HEK293 (cell line): ENCODE results near the gene EBLN1.
A peak's percentile ranks its signal among the peaks of the same experiment; 100 is the strongest.

ENCODE experiments used
- CTCF ChIA-PET: fragments of 350-600 bp; formaldehyde crosslinking; extraction: SDS; loops from one replicate; lab custom pipeline; 2021; ENCODE audit warnings: antibody characterized with exemption; lab: Yijun Ruan, JAX
- POLR2A ChIA-PET: fragments of 300-600 bp; formaldehyde crosslinking; extraction: SDS; loops from one replicate; lab custom pipeline; 2020; ENCODE audit warnings: antibody characterized with exemption, inconsistent platforms; lab: Yijun Ruan, JAX
- H3K27ac ChIP-seq: fragments of 200-500 bp; sonication (Bioruptor generic); 2 replicates; pipeline ENCODE4 v1.5.1; 2014; ENCODE audit warnings: low read depth, low read length, control low read depth, inconsistent platforms; ENCODE audit errors: extremely low read depth
- H3K36me3 ChIP-seq, 2 experiments: fragments of 200-500 bp in 1 of 2; sonication (Bioruptor generic) in 1 of 2; 1 replicate in 1 of 2; 2 replicates in 1 of 2; pipeline ENCODE4 v1.5.1; 2014 to 2017; ENCODE audit warnings: inconsistent platforms in 2 of 2, low read length in 2 of 2; ENCODE audit not compliant: control insufficient read depth in 2 of 2, insufficient read depth in 1 of 2
- H3K4me1 ChIP-seq: fragments of 200-500 bp; sonication (Bioruptor generic); 2 replicates; pipeline ENCODE4 v1.5.1; 2014; ENCODE audit warnings: mild to moderate bottlenecking, low read length, inconsistent platforms; ENCODE audit not compliant: control insufficient read depth, insufficient read depth
- H3K4me3 ChIP-seq: 2 replicates; pipeline ENCODE4 v1.5.1; 2011; ENCODE audit warnings: low read depth, mild to moderate bottlenecking, control low read depth, low read length, moderate library complexity
- H3K9me3 ChIP-seq: fragments of 200-500 bp; sonication (Bioruptor generic); 2 replicates; pipeline ENCODE4 v1.5.1; 2014; ENCODE audit warnings: low read depth, low read length, inconsistent platforms; ENCODE audit not compliant: control insufficient read depth, insufficient read depth
- KLF1 ChIP-seq: fragments of 450-650 bp; formaldehyde crosslinking; IDR thresholded peaks from 2 replicates; pipeline ENCODE4 v1.5.1; 2016; ENCODE audit warnings: missing biosample characterization, missing genetic modification characterization
- OSR2 ChIP-seq: fragments of 450-650 bp; formaldehyde crosslinking; IDR thresholded peaks from 2 replicates; pipeline ENCODE4 v1.5.1; 2016; ENCODE audit warnings: missing biosample characterization, missing genetic modification characterization
- SETDB1 ChIP-seq: IDR thresholded peaks from one replicate; pipeline ENCODE4 v1.6.1; 2017; ENCODE audit warnings: mild to moderate bottlenecking, low read length, moderate library complexity, mixed read lengths; ENCODE audit not compliant: insufficient read length
- ZIC2 ChIP-seq: fragments of 450-650 bp; formaldehyde crosslinking; IDR thresholded peaks from 2 replicates; pipeline ENCODE4 v1.5.1; 2016; ENCODE audit warnings: missing biosample characterization, missing genetic modification characterization
- ZNF132 ChIP-seq: fragments of 450-650 bp; formaldehyde crosslinking; IDR thresholded peaks from 2 replicates; pipeline ENCODE4 v1.5.1; 2017; ENCODE audit warnings: missing biosample characterization, missing genetic modification characterization, borderline replicate concordance
- ZNF2 ChIP-seq: fragments of 450-650 bp; formaldehyde crosslinking; IDR thresholded peaks from 2 replicates; pipeline ENCODE4 v1.5.1; 2016; ENCODE audit warnings: missing biosample characterization, missing genetic modification characterization
- ZNF292 ChIP-seq: fragments of 450-650 bp; formaldehyde crosslinking; IDR thresholded peaks from 2 replicates; pipeline ENCODE4 v1.5.1; 2016; ENCODE audit warnings: low read depth, missing biosample characterization, missing genetic modification characterization, borderline replicate concordance
- ZNF514 ChIP-seq: fragments of 450-650 bp; formaldehyde crosslinking; IDR thresholded peaks from 2 replicates; pipeline ENCODE4 v1.5.1; 2016; ENCODE audit warnings: missing biosample characterization, missing genetic modification characterization
- ZNF548 ChIP-seq: fragments of 450-650 bp; formaldehyde crosslinking; IDR thresholded peaks from 2 replicates; pipeline ENCODE4 v1.5.1; 2016; ENCODE audit warnings: missing biosample characterization, missing genetic modification characterization
- ZNF629 ChIP-seq: fragments of 450-650 bp; formaldehyde crosslinking; IDR thresholded peaks from 2 replicates; pipeline ENCODE4 v1.5.1; 2017; ENCODE audit warnings: missing biosample characterization, missing genetic modification characterization
- ZNF658 ChIP-seq: fragments of 450-650 bp; formaldehyde crosslinking; IDR thresholded peaks from 2 replicates; pipeline ENCODE4; 2016; ENCODE audit warnings: missing biosample characterization, missing genetic modification characterization
- TF ChIP-seq, protein P1 (sequence below): fragments of 450-650 bp; formaldehyde crosslinking; IDR thresholded peaks from 2 replicates; pipeline ENCODE4 v1.5.1; 2016; ENCODE audit warnings: missing biosample characterization, missing genetic modification characterization
- TF ChIP-seq, protein P2 (sequence below): IDR thresholded peaks from 2 replicates; pipeline ENCODE4 v1.6.1; 2011; ENCODE audit warnings: mild to moderate bottlenecking, low read depth, low read length, borderline replicate concordance
- TF ChIP-seq, protein P3 (sequence below): fragments of 450-650 bp; formaldehyde crosslinking; IDR thresholded peaks from 2 replicates; pipeline ENCODE4 v1.5.1; 2017; ENCODE audit warnings: missing biosample characterization, missing genetic modification characterization
- TF ChIP-seq, protein P4 (sequence below): fragments of 450-650 bp; formaldehyde crosslinking; IDR thresholded peaks from 2 replicates; pipeline ENCODE4 v1.5.1; 2017; ENCODE audit warnings: missing biosample characterization, mild to moderate bottlenecking, missing genetic modification characterization, moderate library complexity

Gene EBLN1

DNA sequence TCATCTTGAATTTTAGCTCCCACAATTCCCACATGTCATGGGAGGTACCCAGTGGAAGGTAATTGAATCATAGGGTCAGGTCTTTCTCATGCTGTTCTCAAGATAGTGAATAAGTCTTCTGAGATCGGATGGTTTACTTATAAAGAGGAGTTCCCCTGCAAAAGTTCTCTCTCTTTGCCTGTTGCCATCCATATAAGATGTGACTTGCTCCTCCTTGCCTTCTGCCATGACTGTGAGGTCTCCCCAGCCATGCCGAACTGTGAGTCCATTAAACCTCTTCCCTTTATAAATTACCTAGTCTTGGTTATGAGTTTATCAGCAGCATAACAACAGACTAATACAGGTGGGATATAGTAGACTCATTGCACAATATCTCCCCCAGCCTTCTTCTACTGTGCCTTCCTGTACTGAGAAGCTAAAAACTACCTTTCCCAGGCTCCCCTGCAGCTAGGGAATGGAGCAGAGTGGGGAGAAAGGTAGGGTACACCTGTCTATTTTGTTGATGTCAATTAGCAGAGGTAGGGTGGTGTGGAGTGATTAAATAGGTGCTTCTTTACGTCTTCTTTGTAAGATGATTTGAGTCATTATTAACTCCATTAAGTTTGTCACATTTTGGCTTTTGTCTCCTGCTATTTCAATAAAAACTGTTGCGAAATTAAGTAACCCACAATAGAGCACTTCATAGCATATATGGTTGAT lies 48.2 kb upstream of the EBLN1 start:
- H3K4me1 ChIP-seq, result no peaks in the 10 kb centered on the region
- ChIA-PET POLR2A (no interaction called here), CTCF (no interaction called here)
- no peaks in the 10 kb centered on the region for H3K36me3 ChIP-seq
- H3K4me3 ChIP-seq, result no peak overlapping the region
- no peak overlapping the region for H3K27ac ChIP-seq
- TF ChIP-seq, protein P1, sequence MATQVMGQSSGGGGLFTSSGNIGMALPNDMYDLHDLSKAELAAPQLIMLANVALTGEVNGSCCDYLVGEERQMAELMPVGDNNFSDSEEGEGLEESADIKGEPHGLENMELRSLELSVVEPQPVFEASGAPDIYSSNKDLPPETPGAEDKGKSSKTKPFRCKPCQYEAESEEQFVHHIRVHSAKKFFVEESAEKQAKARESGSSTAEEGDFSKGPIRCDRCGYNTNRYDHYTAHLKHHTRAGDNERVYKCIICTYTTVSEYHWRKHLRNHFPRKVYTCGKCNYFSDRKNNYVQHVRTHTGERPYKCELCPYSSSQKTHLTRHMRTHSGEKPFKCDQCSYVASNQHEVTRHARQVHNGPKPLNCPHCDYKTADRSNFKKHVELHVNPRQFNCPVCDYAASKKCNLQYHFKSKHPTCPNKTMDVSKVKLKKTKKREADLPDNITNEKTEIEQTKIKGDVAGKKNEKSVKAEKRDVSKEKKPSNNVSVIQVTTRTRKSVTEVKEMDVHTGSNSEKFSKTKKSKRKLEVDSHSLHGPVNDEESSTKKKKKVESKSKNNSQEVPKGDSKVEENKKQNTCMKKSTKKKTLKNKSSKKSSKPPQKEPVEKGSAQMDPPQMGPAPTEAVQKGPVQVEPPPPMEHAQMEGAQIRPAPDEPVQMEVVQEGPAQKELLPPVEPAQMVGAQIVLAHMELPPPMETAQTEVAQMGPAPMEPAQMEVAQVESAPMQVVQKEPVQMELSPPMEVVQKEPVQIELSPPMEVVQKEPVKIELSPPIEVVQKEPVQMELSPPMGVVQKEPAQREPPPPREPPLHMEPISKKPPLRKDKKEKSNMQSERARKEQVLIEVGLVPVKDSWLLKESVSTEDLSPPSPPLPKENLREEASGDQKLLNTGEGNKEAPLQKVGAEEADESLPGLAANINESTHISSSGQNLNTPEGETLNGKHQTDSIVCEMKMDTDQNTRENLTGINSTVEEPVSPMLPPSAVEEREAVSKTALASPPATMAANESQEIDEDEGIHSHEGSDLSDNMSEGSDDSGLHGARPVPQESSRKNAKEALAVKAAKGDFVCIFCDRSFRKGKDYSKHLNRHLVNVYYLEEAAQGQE (tag by site-specific recombination), result no peak
- no peak for TF ChIP-seq ZNF292
- TF ChIP-seq ZNF658 (tag by site-specific recombination), result no peak
- TF ChIP-seq OSR2, result no peak
- no peak for TF ChIP-seq KLF1 (tag by site-specific recombination)
- TF ChIP-seq ZNF548, result no peak
- no peak for TF ChIP-seq ZIC2 (tag by site-specific recombination)
- no peak for TF ChIP-seq ZNF629 (tag by site-specific recombination)
- no peak for TF ChIP-seq SETDB1
- TF ChIP-seq ZNF132, result no peak
- TF ChIP-seq, protein P2, sequence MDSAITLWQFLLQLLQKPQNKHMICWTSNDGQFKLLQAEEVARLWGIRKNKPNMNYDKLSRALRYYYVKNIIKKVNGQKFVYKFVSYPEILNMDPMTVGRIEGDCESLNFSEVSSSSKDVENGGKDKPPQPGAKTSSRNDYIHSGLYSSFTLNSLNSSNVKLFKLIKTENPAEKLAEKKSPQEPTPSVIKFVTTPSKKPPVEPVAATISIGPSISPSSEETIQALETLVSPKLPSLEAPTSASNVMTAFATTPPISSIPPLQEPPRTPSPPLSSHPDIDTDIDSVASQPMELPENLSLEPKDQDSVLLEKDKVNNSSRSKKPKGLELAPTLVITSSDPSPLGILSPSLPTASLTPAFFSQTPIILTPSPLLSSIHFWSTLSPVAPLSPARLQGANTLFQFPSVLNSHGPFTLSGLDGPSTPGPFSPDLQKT, result no peak
- no peak for TF ChIP-seq ZNF2
- TF ChIP-seq ZNF514 (tag by site-specific recombination), result no peak
- no peaks in the 10 kb centered on the region for H3K9me3 ChIP-seq

DNA sequence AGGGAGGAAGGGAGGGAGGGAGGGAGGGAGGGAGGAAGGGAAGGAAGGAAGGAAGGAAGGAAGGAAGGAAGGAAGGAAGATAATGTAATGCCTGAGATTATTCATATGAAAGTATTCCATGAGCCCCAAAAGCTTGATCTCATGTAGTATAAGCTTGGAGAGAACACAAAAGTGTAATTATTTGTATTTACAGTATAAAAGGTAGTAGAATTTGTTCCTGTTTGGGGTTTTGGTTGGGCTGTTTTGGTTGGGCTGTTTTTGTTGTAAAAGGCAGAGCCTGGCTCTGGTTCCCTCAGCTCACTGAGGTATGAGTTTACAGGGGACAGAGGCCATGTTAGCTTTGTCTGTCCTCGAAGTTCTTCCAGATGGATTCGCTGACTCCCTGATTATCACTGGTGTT lies 45.3 kb upstream of the EBLN1 start:
- H3K4me1 ChIP-seq, result no peaks in the 10 kb centered on the region
- H3K27ac ChIP-seq, result no peak overlapping the region
- H3K9me3 ChIP-seq, result no peaks in the 10 kb centered on the region
- ChIA-PET POLR2A (no interaction called here), CTCF (no interaction called here)
- H3K4me3 ChIP-seq, result no peak overlapping the region
- H3K36me3 ChIP-seq, result no peaks in the 10 kb centered on the region
- TF ChIP-seq, protein P3, sequence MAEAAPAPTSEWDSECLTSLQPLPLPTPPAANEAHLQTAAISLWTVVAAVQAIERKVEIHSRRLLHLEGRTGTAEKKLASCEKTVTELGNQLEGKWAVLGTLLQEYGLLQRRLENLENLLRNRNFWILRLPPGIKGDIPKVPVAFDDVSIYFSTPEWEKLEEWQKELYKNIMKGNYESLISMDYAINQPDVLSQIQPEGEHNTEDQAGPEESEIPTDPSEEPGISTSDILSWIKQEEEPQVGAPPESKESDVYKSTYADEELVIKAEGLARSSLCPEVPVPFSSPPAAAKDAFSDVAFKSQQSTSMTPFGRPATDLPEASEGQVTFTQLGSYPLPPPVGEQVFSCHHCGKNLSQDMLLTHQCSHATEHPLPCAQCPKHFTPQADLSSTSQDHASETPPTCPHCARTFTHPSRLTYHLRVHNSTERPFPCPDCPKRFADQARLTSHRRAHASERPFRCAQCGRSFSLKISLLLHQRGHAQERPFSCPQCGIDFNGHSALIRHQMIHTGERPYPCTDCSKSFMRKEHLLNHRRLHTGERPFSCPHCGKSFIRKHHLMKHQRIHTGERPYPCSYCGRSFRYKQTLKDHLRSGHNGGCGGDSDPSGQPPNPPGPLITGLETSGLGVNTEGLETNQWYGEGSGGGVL (tag by site-specific recombination), result no peak
- TF ChIP-seq, protein P4, sequence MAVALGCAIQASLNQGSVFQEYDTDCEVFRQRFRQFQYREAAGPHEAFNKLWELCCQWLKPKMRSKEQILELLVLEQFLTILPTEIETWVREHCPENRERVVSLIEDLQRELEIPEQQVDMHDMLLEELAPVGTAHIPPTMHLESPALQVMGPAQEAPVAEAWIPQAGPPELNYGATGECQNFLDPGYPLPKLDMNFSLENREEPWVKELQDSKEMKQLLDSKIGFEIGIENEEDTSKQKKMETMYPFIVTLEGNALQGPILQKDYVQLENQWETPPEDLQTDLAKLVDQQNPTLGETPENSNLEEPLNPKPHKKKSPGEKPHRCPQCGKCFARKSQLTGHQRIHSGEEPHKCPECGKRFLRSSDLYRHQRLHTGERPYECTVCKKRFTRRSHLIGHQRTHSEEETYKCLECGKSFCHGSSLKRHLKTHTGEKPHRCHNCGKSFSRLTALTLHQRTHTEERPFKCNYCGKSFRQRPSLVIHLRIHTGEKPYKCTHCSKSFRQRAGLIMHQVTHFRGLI (tag by site-specific recombination), result peak; percentile 71
